Measurements from ENCODE around the gene CBARP.

GRCh38 chr19:1271528-1272422 lies 34.0 kb upstream of the CBARP start:
- TF ChIP-seq EP300 (IDR thresholded peaks at IDR 0.05; ENCODE audit: borderline replicate concordance in 1 of 2, low read depth in 1 of 2, low read length in 1 of 2) = no peak
- no peak for TF ChIP-seq RXRA (IDR thresholded peaks at IDR 0.05; ENCODE audit: borderline replicate concordance, low read depth)
- TF ChIP-seq, protein P1, sequence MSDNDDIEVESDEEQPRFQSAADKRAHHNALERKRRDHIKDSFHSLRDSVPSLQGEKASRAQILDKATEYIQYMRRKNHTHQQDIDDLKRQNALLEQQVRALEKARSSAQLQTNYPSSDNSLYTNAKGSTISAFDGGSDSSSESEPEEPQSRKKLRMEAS (IDR thresholded peaks at IDR 0.05; ENCODE audit: low read depth) = no peak
- no peak for TF ChIP-seq POLR2AphosphoS5 (IDR thresholded peaks at IDR 0.05; ENCODE audit: low read depth, low read length)
- TF ChIP-seq USF2 (IDR thresholded peaks at IDR 0.05; ENCODE audit: borderline replicate concordance, low read depth, low read length) = no peak
- TF ChIP-seq CTCF (IDR thresholded peaks at IDR 0.05) = no peak
- no peak for TF ChIP-seq TAF1 (IDR thresholded peaks at IDR 0.05; ENCODE audit: borderline replicate concordance, low read depth, low read length)
- no peak for TF ChIP-seq CHD2 (IDR thresholded peaks at IDR 0.05; ENCODE audit: low read length, partially characterized antibody)
- TF ChIP-seq FOXM1 (IDR thresholded peaks at IDR 0.05; ENCODE audit: low read depth) = no peak
- TF ChIP-seq RAD21 (IDR thresholded peaks at IDR 0.05; ENCODE audit: low read length) = no peak
- no peak for TF ChIP-seq ELF1 (IDR thresholded peaks at IDR 0.05)
- TF ChIP-seq YY1 (IDR thresholded peaks at IDR 0.05; ENCODE audit: low read depth) = no peak
- TF ChIP-seq, protein P2, sequence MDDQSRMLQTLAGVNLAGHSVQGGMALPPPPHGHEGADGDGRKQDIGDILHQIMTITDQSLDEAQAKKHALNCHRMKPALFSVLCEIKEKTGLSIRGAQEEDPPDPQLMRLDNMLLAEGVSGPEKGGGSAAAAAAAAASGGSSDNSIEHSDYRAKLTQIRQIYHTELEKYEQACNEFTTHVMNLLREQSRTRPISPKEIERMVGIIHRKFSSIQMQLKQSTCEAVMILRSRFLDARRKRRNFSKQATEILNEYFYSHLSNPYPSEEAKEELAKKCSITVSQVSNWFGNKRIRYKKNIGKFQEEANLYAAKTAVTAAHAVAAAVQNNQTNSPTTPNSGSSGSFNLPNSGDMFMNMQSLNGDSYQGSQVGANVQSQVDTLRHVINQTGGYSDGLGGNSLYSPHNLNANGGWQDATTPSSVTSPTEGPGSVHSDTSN (IDR thresholded peaks at IDR 0.05) = no peak

Measured in SK-N-SH (cell line).